Measurements from ENCODE around the gene OSMR.

DNA sequence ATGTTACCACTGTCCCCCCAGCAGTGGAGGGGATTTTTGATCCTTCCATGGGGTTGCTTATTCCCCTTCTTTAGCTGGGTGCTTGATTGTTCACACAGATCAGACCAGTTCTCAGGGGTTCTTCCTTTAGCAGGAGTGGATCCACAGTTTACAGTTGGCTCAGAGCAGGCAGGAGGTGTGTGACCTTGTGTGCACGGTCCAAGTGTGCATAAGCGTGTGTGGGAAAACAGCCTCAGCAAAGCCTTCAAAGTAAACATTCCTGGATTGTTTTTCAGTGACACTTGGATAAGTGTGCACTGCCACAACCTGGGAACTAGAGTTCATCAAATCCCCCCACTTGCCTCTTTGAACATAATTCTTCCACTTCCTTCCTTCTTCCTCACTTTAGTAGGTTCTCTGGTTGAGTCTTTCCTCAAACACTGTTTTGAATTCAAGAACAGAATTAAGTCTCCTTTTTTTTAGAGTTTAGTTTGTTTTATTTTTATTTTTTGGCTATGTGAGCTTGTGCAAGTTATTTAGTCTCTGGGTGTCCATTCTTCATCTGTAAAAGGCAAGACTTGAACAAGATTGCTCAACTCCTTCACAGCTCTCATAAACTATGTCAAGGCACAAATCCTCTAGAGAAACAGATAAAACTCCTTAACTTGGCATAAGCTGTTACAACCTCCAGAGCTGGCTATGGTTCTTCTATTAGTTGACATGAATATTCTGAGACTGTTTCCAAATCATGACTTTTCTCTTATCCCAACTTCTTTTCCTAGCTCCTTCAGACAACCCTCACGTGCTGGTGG is 78.0 kb downstream of the OSMR start:
- TF ChIP-seq, protein P1, sequence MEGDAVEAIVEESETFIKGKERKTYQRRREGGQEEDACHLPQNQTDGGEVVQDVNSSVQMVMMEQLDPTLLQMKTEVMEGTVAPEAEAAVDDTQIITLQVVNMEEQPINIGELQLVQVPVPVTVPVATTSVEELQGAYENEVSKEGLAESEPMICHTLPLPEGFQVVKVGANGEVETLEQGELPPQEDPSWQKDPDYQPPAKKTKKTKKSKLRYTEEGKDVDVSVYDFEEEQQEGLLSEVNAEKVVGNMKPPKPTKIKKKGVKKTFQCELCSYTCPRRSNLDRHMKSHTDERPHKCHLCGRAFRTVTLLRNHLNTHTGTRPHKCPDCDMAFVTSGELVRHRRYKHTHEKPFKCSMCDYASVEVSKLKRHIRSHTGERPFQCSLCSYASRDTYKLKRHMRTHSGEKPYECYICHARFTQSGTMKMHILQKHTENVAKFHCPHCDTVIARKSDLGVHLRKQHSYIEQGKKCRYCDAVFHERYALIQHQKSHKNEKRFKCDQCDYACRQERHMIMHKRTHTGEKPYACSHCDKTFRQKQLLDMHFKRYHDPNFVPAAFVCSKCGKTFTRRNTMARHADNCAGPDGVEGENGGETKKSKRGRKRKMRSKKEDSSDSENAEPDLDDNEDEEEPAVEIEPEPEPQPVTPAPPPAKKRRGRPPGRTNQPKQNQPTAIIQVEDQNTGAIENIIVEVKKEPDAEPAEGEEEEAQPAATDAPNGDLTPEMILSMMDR (conservative IDR thresholded peaks at IDR 0.05), result no peak
- no peak for TF ChIP-seq ZFX (IDR thresholded peaks at IDR 0.05)

All from C4-2B (cell line).